ENCODE results near the gene ACTN4. TPM values are rescaled to one million over a fixed set of nuclear protein-coding genes. Genes with fewer than 3 reads are reported as not detected.

ACTN4 gene
- total and polyA plus RNA-seq, 2 experiments from 2014 or later: 68.9 to 427 TPM

GRCh38 chr19:38721979-38722773 is 74.7 kb downstream of the ACTN4 start:
- Mint-ChIP-seq H3K27me3 (ENCODE audit: insufficient read depth, low read depth, poor library complexity) (peaks cover 19% of the 10 kb centered on the region), H3K9me3 (no peaks in the 10 kb centered on the region), H3K27ac (no peak overlapping the region), H3K4me1 (0 out of 3 replicates have a peak, but pooled peaks cover 2% of the 10 kb centered on the region), H3K36me3 (ENCODE audit: low read depth) (peaks cover 72% of the 10 kb centered on the region), H3K4me3 (no peak overlapping the region)
- Histone ChIP-seq H3K27ac (ENCODE audit: low read depth) (no peak overlapping the region), H3K79me2 (replicated peaks; ENCODE audit: insufficient read depth) (no peaks in the 10 kb centered on the region), H3K4me1 (ENCODE audit: insufficient read depth) (no peaks in the 10 kb centered on the region), H4K20me1 (replicated peaks; ENCODE audit: insufficient read depth) (peaks cover 2% of the 10 kb centered on the region; the same call in 1 of the 2 replicates), H2AFZ (no peak overlapping the region), H3K4me3 (no peak overlapping the region), H3K4me2 (no peak overlapping the region), H3F3A (replicated peaks; ENCODE audit: low read depth) (peaks cover 16% of the 10 kb centered on the region; the same call in 1 of the 2 replicates), H3K27me3 (ENCODE audit: insufficient read depth) (no peaks in the 10 kb centered on the region), H3K9me2 (ENCODE audit: insufficient read depth) (no peaks in the 10 kb centered on the region), H3K36me3 (ENCODE audit: insufficient read depth) (peaks cover 36% of the 10 kb centered on the region)
- DNase-seq (ENCODE audit: low spot score) (no peak), ATAC-seq (no peak)
- 0 out of 2 replicates have a peak, but pooled peaks have one; percentile 2 for TF ChIP-seq POLR2AphosphoS5 (IDR thresholded peaks at IDR 0.05; ENCODE audit: low read depth)
- TF ChIP-seq CTCF (conservative IDR thresholded peaks at IDR 0.05; ENCODE audit: low read depth in 2 of 2): no peak

- 0 out of 3 replicates have a peak, but pooled peaks cover 2% of the 10 kb centered on the region for H3K4me1 Mint-ChIP-seq
- H3K27me3 Mint-ChIP-seq (ENCODE audit: insufficient read depth, low read depth, poor library complexity): peaks cover 18% of the 10 kb centered on the region
- no peak overlapping the region for H3K27ac Mint-ChIP-seq
- H3K27ac ChIP-seq (ENCODE audit: low read depth): no peak overlapping the region
- no peak overlapping the region for H3K4me3 ChIP-seq
- no peak overlapping the region for H2AFZ ChIP-seq
- peaks cover 2% of the 10 kb centered on the region; the same call in 1 of the 2 replicates for H4K20me1 ChIP-seq (replicated peaks; ENCODE audit: insufficient read depth)
- H3K36me3 Mint-ChIP-seq (ENCODE audit: low read depth): peaks cover 73% of the 10 kb centered on the region
- ATAC-seq (no peak), DNase-seq (ENCODE audit: low spot score) (no peak)
- no peak overlapping the region for H3K4me2 ChIP-seq
- H3K4me3 Mint-ChIP-seq: no peak overlapping the region
- no peaks in the 10 kb centered on the region for H3K27me3 ChIP-seq (ENCODE audit: insufficient read depth)
- H3K36me3 ChIP-seq (ENCODE audit: insufficient read depth): peaks cover 34% of the 10 kb centered on the region
- H3F3A ChIP-seq (replicated peaks; ENCODE audit: low read depth): peaks cover 16% of the 10 kb centered on the region; the same call in 1 of the 2 replicates
- no peaks in the 10 kb centered on the region for H3K79me2 ChIP-seq (replicated peaks; ENCODE audit: insufficient read depth)
- no peaks in the 10 kb centered on the region for H3K9me2 ChIP-seq (ENCODE audit: insufficient read depth)
- H3K9me3 Mint-ChIP-seq: no peaks in the 10 kb centered on the region
- no peaks in the 10 kb centered on the region for H3K4me1 ChIP-seq (ENCODE audit: insufficient read depth)
- no peak for TF ChIP-seq STAT1 (IDR thresholded peaks at IDR 0.05; ENCODE audit: unreplicated experiment)
- no peak for TF ChIP-seq NANOG (IDR thresholded peaks at IDR 0.05; ENCODE audit: borderline replicate concordance)
- no peak for TF ChIP-seq CTCF (conservative IDR thresholded peaks at IDR 0.05; ENCODE audit: low read depth in 2 of 2)
- no peak; the same call in 1 of the 2 replicates for TF ChIP-seq POLR2AphosphoS5 (IDR thresholded peaks at IDR 0.05; ENCODE audit: low read depth)
- no peak for TF ChIP-seq ZNF114 (CRISPR knock-in tag; IDR thresholded peaks at IDR 0.05)
- no peak for TF ChIP-seq CREB1 (CRISPR knock-in tag; IDR thresholded peaks at IDR 0.05; ENCODE audit: low read depth)
- no peak for TF ChIP-seq EZH2 (IDR thresholded peaks at IDR 0.05; ENCODE audit: low read depth, unreplicated experiment)
- TF ChIP-seq JUNB (IDR thresholded peaks at IDR 0.05; ENCODE audit: unreplicated experiment): no peak
- TF ChIP-seq ETS1 (IDR thresholded peaks at IDR 0.05): no peak
- TF ChIP-seq ZNF331 (CRISPR knock-in tag; IDR thresholded peaks at IDR 0.05; ENCODE audit: low read depth): no peak
Observed at GRCh38 chr19:38722947-38723605, 75.6 kb downstream of the ACTN4 start.

Measured in GM23338 (cell line).